HFF-Myc (cell line): ENCODE data around the gene SERPINB6.
A peak's percentile ranks its signal among the peaks of the same experiment; 100 is the strongest.

Experiments used
- DNase-seq: peaks from one replicate; pipeline ENCODE4 v3.0.0-alpha.2; 2011; ENCODE audit warnings: low read depth; ENCODE audit errors: extremely low read depth
- H3K4me3 ChIP-seq: replicated peaks from 2 replicates; pipeline ENCODE4 v1.5.1; 2011; ENCODE audit warnings: low read depth, mild to moderate bottlenecking, control low read depth, low read length
- TF ChIP-seq, protein P1 (sequence below): IDR thresholded peaks from 2 replicates; pipeline ENCODE4 v1.5.1; 2012; ENCODE audit warnings: mild to moderate bottlenecking, low read depth, low read length, control low read depth; ENCODE audit errors: missing control alignments

SERPINB6 gene

DNA sequence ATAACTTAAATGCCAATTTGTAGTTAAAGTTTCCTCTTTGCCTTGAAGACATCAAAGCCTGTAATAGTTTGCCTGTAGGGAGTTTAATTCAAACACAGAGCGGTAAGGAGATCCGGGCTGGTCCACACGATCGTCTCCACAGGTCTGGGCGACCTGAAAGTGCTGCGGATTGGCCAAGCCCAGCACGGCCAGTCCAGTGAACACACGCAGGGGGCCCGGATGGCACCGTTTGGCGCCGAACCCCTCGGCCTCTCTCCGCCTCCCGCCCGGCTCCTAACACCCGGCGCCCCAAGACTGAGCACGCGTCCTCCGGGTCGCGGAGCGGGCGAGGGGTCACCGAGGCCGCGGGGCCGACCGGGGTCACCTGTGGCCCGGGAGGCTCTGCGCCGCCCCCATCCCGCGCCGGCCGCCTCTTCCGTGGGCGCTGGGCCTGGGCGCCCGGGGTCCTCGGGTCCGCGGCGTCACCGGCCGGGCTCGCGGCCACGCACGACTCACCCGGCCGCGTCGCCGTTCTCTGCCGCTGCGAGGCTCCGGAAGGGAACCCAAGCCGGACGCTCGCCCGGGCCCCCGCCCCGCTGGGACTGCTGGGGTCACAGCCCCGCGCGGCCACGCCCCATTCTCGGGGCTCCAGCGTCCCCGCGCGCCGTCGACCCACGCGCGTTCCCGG is 481 bp downstream of the SERPINB6 start:
- no peak for DNase-seq
- TF ChIP-seq, protein P1, sequence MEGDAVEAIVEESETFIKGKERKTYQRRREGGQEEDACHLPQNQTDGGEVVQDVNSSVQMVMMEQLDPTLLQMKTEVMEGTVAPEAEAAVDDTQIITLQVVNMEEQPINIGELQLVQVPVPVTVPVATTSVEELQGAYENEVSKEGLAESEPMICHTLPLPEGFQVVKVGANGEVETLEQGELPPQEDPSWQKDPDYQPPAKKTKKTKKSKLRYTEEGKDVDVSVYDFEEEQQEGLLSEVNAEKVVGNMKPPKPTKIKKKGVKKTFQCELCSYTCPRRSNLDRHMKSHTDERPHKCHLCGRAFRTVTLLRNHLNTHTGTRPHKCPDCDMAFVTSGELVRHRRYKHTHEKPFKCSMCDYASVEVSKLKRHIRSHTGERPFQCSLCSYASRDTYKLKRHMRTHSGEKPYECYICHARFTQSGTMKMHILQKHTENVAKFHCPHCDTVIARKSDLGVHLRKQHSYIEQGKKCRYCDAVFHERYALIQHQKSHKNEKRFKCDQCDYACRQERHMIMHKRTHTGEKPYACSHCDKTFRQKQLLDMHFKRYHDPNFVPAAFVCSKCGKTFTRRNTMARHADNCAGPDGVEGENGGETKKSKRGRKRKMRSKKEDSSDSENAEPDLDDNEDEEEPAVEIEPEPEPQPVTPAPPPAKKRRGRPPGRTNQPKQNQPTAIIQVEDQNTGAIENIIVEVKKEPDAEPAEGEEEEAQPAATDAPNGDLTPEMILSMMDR: no peak
- H3K4me3 ChIP-seq: peak overlapping the region; percentile 53

- no peak for DNase-seq
- TF ChIP-seq, protein P1: no peak
- peak overlapping the region; percentile 53 for H3K4me3 ChIP-seq
Measured at GRCh38 chr6:2970034-2970685, 1.2 kb downstream of the SERPINB6 start.

GRCh38 chr6:2969549-2969948 is 1.8 kb downstream of the SERPINB6 start:
- H3K4me3 ChIP-seq: no peak overlapping the region
- no peak for DNase-seq
- TF ChIP-seq, protein P1: no peak

DNA sequence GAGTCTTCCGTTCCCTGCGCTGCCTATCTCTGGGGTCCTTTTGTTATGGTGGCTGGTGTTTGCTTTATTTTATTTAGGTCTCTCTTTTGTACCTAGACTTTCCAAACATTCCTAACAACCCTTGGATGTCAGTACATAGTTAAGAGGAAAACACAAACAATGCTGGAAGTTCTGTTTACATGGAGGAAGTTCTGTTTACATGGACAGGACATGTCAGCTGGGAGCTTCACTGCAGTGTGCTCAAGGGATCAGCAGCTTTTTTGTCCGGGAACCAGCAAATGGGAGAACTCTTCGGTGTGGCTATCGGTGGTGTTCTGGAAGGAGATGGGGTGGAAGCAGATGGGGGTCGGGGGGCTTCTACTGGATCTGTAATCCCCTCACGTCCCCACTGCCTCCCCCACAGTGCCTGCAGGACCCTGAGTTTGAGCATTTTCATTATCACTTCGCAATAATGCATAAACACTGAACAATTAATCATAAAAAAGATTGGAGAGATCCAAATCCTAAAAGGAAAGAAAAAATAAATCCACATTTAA is 2.7 kb downstream of the SERPINB6 start:
- DNase-seq: no peak
- TF ChIP-seq, protein P1: no peak
- H3K4me3 ChIP-seq: no peak overlapping the region

DNA sequence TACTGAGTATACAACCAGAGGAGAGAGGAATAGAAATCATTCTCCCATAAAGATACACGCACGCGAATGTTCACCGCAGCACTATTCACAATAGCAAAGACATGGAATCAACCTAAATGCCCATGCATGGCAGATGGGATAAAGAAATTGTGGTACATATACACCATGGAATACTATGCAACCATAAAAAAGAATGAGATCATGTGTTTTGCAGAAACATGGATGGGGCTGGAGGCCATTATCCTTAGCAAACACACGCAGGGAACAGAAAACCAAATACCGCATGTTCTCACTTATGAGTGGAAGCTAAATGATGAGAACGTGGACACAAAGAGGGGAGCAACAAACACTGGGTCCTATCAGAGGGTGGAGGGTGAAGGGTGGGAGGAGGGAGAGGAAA is 3.4 kb downstream of the SERPINB6 start:
- H3K4me3 ChIP-seq: no peak overlapping the region
- no peak for DNase-seq
- TF ChIP-seq, protein P1: no peak

- no peak for DNase-seq
Measured at GRCh38 chr6:2966347-2966746, 5.0 kb downstream of the SERPINB6 start.

More at GRCh38 chr6:2966347-2966746, 5.0 kb downstream of the SERPINB6 start:
- TF ChIP-seq, protein P1: no peak
- no peak overlapping the region for H3K4me3 ChIP-seq
